ENCODE data around the gene TMEM260. TPM values are rescaled to one million over a fixed set of nuclear protein-coding genes. Genes with fewer than 3 reads are reported as not detected.
A peak's percentile ranks its signal among the peaks of the same experiment; 100 is the strongest.

The TMEM260 gene
- total and polyA plus RNA-seq, 12 donors, result 9.1 to 26.6 (median 18.2) TPM

GRCh38 chr14:56554301-56554700 lies 25.3 kb upstream of the TMEM260 start:
- DNase-seq, result no peak
- TF ChIP-seq CTCF (IDR thresholded peaks at IDR 0.05) (no peak), POLR2A (IDR thresholded peaks at IDR 0.05) (no peak)
- Histone ChIP-seq H3K4me1 (replicated peaks in 1 of 2) (no peaks in the 10 kb centered on the region), H3K36me3 (replicated peaks in 1 of 2) (no peaks in the 10 kb centered on the region), H3K27me3 (peaks cover 10% of the 10 kb centered on the region), H3K4me3 (no peak overlapping the region), H3K9me3 (replicated peaks in 1 of 3) (no peaks in the 10 kb centered on the region), H3K27ac (no peak overlapping the region)
- 67 to 85% (median 73%) methylated on average over 6 of the region's 6 CpGs for WGBS, 4 donors
- intact Hi-C loops (cut with DNase I), result no loop called here

GRCh38 chr14:56555921-56556570 lies 23.6 kb upstream of the TMEM260 start:
- peaks cover 10% of the 10 kb centered on the region for H3K27me3 ChIP-seq
- H3K36me3 ChIP-seq (replicated peaks in 1 of 2), result no peaks in the 10 kb centered on the region
- H3K4me3 ChIP-seq, result no peak overlapping the region
- H3K27ac ChIP-seq, result no peak overlapping the region
- intact Hi-C loops (cut with DNase I), result no loop called here
- H3K9me3 ChIP-seq (replicated peaks in 1 of 3), result no peaks in the 10 kb centered on the region
- no peak for TF ChIP-seq POLR2A (IDR thresholded peaks at IDR 0.05)
- peak; percentile 25 to 69 (median 54) for TF ChIP-seq CTCF (IDR thresholded peaks at IDR 0.05)
- no peak for DNase-seq
- no peaks in the 10 kb centered on the region for H3K4me1 ChIP-seq (replicated peaks in 1 of 2)
- WGBS, 4 donors, result 42 to 62% (median 46%) methylated on average over 5 of the region's 5 CpGs

- WGBS, 4 donors, result 81 to 92% (median 88%) methylated on average over 4 of the region's 4 CpGs
- Histone ChIP-seq H3K4me1 (replicated peaks in 1 of 2) (no peaks in the 10 kb centered on the region), H3K9me3 (replicated peaks in 1 of 3) (no peaks in the 10 kb centered on the region), H3K4me3 (no peak overlapping the region), H3K36me3 (replicated peaks in 1 of 2) (no peaks in the 10 kb centered on the region), H3K27ac (no peak overlapping the region), H3K27me3 (peaks cover 3% of the 10 kb centered on the region)
- no peak for DNase-seq
- intact Hi-C loops (cut with DNase I), result no loop called here
- TF ChIP-seq CTCF (IDR thresholded peaks at IDR 0.05) (no peak), POLR2A (IDR thresholded peaks at IDR 0.05) (no peak)
Measured at GRCh38 chr14:56559182-56559581, 20.4 kb upstream of the TMEM260 start.

GRCh38 chr14:56561606-56562005 lies 18.0 kb upstream of the TMEM260 start:
- no peak for TF ChIP-seq POLR2A (IDR thresholded peaks at IDR 0.05)
- H3K4me1 ChIP-seq (replicated peaks in 1 of 2), result no peaks in the 10 kb centered on the region
- no peak for DNase-seq
- intact Hi-C loops (cut with DNase I), result no loop called here
- no peaks in the 10 kb centered on the region for H3K9me3 ChIP-seq (replicated peaks in 1 of 3)
- H3K4me3 ChIP-seq, result no peak overlapping the region
- H3K27me3 ChIP-seq, result peaks cover 3% of the 10 kb centered on the region
- H3K36me3 ChIP-seq (replicated peaks in 1 of 2), result no peaks in the 10 kb centered on the region
- H3K27ac ChIP-seq, result no peak overlapping the region
- WGBS, 4 donors, result 35 to 52% (median 40%) methylated on average over 2 of the region's 2 CpGs

- Histone ChIP-seq H3K27ac (no peak overlapping the region), H3K9me3 (replicated peaks in 1 of 3) (no peaks in the 10 kb centered on the region), H3K27me3 (no peaks in the 10 kb centered on the region), H3K4me1 (replicated peaks in 1 of 2) (no peaks in the 10 kb centered on the region), H3K36me3 (replicated peaks in 1 of 2) (no peaks in the 10 kb centered on the region), H3K4me3 (no peak overlapping the region)
- no peak for DNase-seq
- TF ChIP-seq CTCF (IDR thresholded peaks at IDR 0.05) (no peak), POLR2A (IDR thresholded peaks at IDR 0.05) (no peak)
- intact Hi-C loops (cut with DNase I), result no loop called here
- 66 to 89% (median 77%) methylated on average over 1 of the region's 1 CpG for WGBS, 4 donors
Measured at GRCh38 chr14:56562883-56563282, 16.7 kb upstream of the TMEM260 start.
